GM12873 (cell line): Measurements from ENCODE around the gene ALPI.
A peak's percentile ranks its signal among the peaks of the same experiment; 100 is the strongest.

ENCODE experiments used
- TF ChIP-seq, protein P1 (sequence below): IDR thresholded peaks from 2 replicates; pipeline ENCODE4 v1.5.1; 2012; ENCODE audit warnings: low read depth, mild to moderate bottlenecking, moderate library complexity, low read length, control low read depth; ENCODE audit not compliant: insufficient read depth; ENCODE audit errors: missing control alignments

The ALPI gene

DNA sequence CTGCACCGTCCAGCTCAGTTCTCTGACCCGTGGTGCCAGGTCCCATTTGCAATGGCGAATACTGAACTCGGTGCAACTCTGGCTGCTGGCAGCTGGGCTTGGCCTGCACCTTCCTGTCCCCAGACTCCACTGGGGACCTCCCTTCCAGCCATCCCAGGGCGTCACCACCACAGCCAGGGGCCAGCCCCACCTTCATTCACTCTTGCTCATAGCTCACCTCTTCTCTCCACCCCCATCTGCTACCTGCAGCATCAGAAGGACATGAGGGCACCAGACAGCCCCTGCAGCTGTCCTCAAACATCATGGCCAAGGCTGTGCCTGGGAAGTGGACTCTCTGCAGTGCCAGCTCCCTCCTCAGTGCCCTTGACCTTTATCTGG, 16.2 kb upstream of the ALPI start:
- TF ChIP-seq, protein P1, sequence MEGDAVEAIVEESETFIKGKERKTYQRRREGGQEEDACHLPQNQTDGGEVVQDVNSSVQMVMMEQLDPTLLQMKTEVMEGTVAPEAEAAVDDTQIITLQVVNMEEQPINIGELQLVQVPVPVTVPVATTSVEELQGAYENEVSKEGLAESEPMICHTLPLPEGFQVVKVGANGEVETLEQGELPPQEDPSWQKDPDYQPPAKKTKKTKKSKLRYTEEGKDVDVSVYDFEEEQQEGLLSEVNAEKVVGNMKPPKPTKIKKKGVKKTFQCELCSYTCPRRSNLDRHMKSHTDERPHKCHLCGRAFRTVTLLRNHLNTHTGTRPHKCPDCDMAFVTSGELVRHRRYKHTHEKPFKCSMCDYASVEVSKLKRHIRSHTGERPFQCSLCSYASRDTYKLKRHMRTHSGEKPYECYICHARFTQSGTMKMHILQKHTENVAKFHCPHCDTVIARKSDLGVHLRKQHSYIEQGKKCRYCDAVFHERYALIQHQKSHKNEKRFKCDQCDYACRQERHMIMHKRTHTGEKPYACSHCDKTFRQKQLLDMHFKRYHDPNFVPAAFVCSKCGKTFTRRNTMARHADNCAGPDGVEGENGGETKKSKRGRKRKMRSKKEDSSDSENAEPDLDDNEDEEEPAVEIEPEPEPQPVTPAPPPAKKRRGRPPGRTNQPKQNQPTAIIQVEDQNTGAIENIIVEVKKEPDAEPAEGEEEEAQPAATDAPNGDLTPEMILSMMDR = peak; percentile 47

DNA sequence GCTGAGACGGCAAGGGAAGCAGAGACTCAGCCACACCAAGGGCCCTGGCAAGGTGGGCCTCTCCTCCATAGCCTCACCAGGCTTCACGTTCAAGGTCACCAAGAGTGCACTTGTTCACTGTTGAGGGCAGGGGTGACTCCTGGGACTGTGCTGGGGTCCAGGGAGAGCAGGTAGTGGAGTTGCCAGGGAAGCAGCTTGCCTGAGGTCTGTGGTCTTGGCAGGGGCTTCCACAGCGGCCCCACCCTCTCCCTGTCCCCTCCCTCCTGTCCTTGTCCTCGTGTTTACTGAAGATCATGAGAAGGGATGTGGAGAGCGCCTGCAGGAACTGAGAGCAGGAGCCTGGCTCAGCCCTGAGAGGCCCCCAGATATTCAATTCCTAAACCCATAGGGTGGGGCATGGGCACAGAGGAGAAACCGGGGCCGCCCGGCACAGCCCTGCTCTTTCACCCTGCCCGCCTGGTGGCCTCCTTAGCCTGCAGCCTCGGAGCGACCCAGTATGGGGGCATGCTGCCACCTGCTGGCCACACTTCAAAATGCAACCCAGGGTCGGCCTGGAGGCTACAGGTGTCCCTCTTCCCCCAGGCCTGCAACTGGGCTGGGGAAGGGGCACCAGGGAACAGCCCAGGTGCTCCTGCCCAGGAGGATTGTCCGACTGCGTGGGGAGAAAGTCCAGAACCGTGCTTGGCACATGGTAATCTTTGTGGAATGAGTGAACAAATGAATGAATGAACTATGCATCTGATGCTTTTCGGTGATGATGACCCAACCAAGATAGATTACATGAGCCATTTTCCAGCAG, 15.5 kb upstream of the ALPI start:
- TF ChIP-seq, protein P1 = peak; percentile 92

DNA sequence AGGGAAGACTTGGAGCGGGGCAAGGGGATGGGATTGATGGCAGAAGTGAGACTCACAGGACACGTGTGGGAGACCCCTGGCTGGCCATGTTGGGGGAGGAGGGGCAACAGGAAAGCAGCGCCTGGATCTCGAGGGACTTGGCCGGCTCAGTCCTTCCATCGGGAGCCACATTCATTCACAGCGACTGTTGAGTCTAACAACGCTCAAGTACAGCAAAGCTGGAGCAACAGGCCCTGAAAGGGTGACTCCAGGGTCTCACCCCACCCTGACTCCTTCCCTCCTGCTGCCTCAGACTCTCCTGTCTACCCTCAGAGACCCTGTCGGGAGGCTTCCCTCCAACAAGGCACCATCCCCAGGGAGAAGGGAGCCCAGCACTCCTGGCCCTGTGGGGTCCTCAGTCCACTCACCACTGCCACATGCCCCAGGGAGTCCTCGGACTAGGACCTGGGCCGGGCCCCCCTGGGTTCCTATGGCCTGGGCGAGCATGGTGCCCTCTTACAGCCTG, 14.8 kb upstream of the ALPI start:
- TF ChIP-seq, protein P1 = no peak

DNA sequence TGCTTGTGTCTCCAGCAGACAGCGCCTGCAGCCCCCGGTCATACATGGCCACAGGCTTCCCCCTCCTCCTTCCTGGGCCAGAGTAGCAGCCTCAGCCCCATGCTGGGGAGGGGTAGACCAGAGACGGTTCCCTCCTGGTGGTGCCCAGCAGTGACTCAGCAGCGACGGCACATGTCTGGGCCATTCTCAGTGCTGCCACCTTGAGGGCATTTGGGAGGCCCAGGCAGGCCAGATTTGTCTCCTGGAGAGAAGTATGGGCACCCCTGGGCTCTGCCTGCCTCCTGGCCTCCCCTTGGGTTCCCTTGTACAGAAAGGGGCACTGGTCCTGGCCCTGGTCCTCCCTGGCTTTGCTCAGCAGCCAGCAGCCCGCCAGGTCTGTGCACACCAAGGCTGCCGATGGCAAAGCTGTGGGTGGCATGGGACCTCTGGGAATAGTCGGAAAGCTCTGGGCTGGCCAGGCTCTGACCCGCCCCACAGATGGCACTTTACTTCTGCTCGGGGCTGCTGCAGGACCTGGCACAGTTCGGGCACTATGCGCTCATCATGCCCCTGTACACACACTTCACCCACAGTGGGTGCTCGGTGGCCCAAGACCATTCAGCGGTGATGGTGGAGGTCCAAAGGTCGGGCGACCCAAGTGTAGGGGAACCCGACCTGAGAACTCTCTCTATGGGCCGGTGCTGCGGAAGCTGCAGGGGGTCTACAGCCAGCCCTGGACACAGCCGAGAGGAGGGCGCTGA, 11.4 kb upstream of the ALPI start:
- TF ChIP-seq, protein P1 = peak; percentile 89

DNA sequence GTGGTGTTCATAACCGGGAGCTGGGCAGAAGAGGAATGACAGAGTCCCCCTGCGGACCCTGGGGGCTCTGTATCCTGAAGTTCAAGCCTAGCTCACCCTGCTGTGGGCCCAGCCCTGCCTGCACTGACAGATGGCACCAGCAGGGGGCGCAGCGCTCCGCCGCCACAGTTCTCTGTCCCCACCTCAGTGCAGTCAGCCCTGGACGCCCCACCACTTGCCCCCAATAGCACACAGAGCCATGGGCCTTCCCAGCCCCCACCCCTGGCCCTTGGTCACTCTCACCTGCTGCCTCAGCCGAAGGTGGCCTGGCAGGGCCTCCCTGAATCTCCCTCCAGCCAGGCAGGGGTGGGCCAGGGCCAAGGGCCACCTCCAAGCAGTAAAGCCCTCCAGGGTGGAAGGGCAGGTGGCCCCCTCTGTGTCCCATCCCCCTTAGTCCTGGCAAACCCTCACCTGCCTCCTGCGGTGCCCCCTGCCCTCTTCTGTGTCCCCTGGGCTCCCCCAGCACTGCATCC, 9.6 kb upstream of the ALPI start:
- TF ChIP-seq, protein P1 = peak; percentile 31

DNA sequence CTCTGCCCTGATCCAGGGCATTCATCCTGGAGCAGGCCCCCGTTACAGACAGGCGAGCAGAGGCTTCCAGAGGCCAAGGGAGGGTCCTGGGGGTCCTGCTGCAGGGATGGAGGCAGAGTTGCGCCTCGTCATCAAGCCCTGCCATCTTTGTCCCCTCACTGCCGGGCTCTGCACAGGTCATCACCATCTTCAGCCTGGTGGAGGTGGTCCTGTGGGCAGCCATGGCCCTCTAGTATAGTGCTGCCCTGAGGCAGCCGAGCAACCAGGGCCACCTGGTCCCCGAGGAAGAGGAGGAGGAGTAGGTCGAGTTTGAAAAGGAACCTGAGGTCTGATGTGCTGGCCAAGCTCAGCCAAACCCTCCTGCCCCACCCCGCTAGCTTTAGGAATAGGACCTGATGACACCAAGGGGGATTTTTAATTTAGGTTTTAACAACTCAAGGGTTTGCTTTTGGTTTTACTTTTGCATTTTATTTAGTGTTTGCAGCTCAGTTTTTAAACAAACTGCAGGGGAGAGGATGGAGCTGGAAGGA, 8.8 kb upstream of the ALPI start:
- TF ChIP-seq, protein P1 = no peak
